Activated T-cell treated with anti-CD3 and anti-CD28 coated beads for 1 hour (primary cell): ENCODE measurements around the gene TRAF3.
"Not testable (repeated sequence)": the region's sequence is repeated elsewhere in the genome, so short reads cannot be mapped to it uniquely, and the experiment has no call there.

Source experiments
- DNase-seq: peaks from one replicate; pipeline ENCODE4 v3.0.0-alpha.2; 2020; ENCODE audit warnings: low read depth

Gene TRAF3

GRCh38 chr14:102866982-102867761, 89.9 kb downstream of the TRAF3 start:
- DNase-seq: no peak

GRCh38 chr14:102867826-102868580, 90.8 kb downstream of the TRAF3 start:
- no peak for DNase-seq

- DNase-seq: no peak
Measured at GRCh38 chr14:102868956-102869547, 91.8 kb downstream of the TRAF3 start.

GRCh38 chr14:102870246-102870645, 93.0 kb downstream of the TRAF3 start:
- no peak for DNase-seq

GRCh38 chr14:102870994-102871831, 94.0 kb downstream of the TRAF3 start:
- DNase-seq: no peak

GRCh38 chr14:102872020-102872419, 94.8 kb downstream of the TRAF3 start:
- DNase-seq: no peak

- no peak for DNase-seq
Measured at GRCh38 chr14:102873131-102873530, 95.9 kb downstream of the TRAF3 start.

GRCh38 chr14:102873546-102874061, 96.4 kb downstream of the TRAF3 start:
- DNase-seq: no peak

- no peak for DNase-seq
Measured at GRCh38 chr14:102875652-102876051, 98.4 kb downstream of the TRAF3 start.

GRCh38 chr14:102877511-102877910, 100.3 kb downstream of the TRAF3 start:
- DNase-seq: not testable (repeated sequence)

GRCh38 chr14:102878174-102878969, 101.1 kb downstream of the TRAF3 start:
- DNase-seq: no peak

- no peak for DNase-seq
Measured at GRCh38 chr14:102878970-102879460, 101.8 kb downstream of the TRAF3 start.

- DNase-seq: no peak
Measured at GRCh38 chr14:102882226-102882906, 105.1 kb downstream of the TRAF3 start.

- DNase-seq: no peak
Measured at GRCh38 chr14:102883089-102883541, 105.9 kb downstream of the TRAF3 start.

- no peak for DNase-seq
Measured at GRCh38 chr14:102883554-102883953, 106.3 kb downstream of the TRAF3 start.

GRCh38 chr14:102885737-102886447, 108.6 kb downstream of the TRAF3 start:
- no peak for DNase-seq

GRCh38 chr14:102888748-102889147, 111.5 kb downstream of the TRAF3 start:
- DNase-seq: no peak

- no peak for DNase-seq
Measured at GRCh38 chr14:102889615-102890014, 112.4 kb downstream of the TRAF3 start.

GRCh38 chr14:102891111-102891510, 113.9 kb downstream of the TRAF3 start:
- no peak for DNase-seq
